ENCODE results near the gene ZNF862.
"Not testable (repeated sequence)": the region's sequence is repeated elsewhere in the genome, so short reads cannot be mapped to it uniquely, and the experiment has no call there.

The ZNF862 gene

GRCh38 chr7:149825567-149826343 lies 12.4 kb upstream of the ZNF862 start:
- DNase-seq = no peak

- DNase-seq = no peak
Measured at GRCh38 chr7:149826344-149827088, 11.7 kb upstream of the ZNF862 start.

- peak; percentile 36 for DNase-seq
Measured at GRCh38 chr7:149827089-149827981, 10.8 kb upstream of the ZNF862 start.

GRCh38 chr7:149828357-149829309 lies 9.5 kb upstream of the ZNF862 start:
- no peak for DNase-seq

GRCh38 chr7:149830527-149830926 lies 7.6 kb upstream of the ZNF862 start:
- DNase-seq = not testable (repeated sequence)

- DNase-seq = no peak
Measured at GRCh38 chr7:149830997-149831740, 7.0 kb upstream of the ZNF862 start.

GRCh38 chr7:149831741-149832219 lies 6.4 kb upstream of the ZNF862 start:
- no peak for DNase-seq

- DNase-seq = no peak
Measured at GRCh38 chr7:149832332-149833041, 5.7 kb upstream of the ZNF862 start.

- DNase-seq = no peak
Measured at GRCh38 chr7:149833495-149834130, 4.6 kb upstream of the ZNF862 start.

- DNase-seq = no peak
Measured at GRCh38 chr7:149834601-149835000, 3.6 kb upstream of the ZNF862 start.

GRCh38 chr7:149836434-149836833 lies 1.7 kb upstream of the ZNF862 start:
- no peak for DNase-seq

- DNase-seq = no peak
Measured at GRCh38 chr7:149837564-149838223, 481 bp upstream of the ZNF862 start.

GRCh38 chr7:149838992-149839408 lies 825 bp downstream of the ZNF862 start:
- no peak for DNase-seq

GRCh38 chr7:149839933-149840332 lies 1.8 kb downstream of the ZNF862 start:
- no peak for DNase-seq

- DNase-seq = no peak
Measured at GRCh38 chr7:149843566-149843965, 5.4 kb downstream of the ZNF862 start.

GRCh38 chr7:149844445-149844844 lies 6.3 kb downstream of the ZNF862 start:
- DNase-seq = no peak

GRCh38 chr7:149845257-149845980 lies 7.2 kb downstream of the ZNF862 start:
- no peak for DNase-seq

- peak; percentile 31 for DNase-seq
Measured at GRCh38 chr7:149846021-149846420, 7.8 kb downstream of the ZNF862 start.
